Activated CD4-positive, alpha-beta T cell treated with anti-CD3 and anti-CD28 coated beads, Interleukin-2, amount 50 U/mL, for 1 hour (primary cell): ENCODE measurements around the gene SLC26A8.
"Not testable (repeated sequence)": the region's sequence is repeated elsewhere in the genome, so short reads cannot be mapped to it uniquely, and the experiment has no call there.

Experiments
- DNase-seq: peaks from one replicate; pipeline ENCODE4 v3.0.0-alpha.2; 2020

SLC26A8 gene

DNA sequence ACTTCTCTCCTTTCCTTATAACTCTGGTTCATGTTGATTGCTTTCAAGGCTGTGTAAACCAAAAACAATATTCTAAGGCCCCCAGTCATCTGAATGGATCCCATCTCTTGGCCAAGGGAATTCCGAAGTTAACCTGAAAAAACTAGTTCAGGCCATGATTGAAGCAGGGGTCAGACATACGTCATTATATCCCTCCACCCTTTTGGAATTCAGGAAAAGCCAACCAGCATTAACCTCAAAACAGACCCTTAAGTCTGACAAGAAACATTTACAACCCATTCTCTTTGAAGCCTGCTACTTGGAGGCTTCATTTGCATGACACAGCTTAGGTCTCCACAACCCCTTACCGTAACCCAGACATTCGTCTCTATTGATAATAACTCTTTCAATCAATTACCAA is 39.7 kb downstream of the SLC26A8 start:
- no peak for DNase-seq

DNA sequence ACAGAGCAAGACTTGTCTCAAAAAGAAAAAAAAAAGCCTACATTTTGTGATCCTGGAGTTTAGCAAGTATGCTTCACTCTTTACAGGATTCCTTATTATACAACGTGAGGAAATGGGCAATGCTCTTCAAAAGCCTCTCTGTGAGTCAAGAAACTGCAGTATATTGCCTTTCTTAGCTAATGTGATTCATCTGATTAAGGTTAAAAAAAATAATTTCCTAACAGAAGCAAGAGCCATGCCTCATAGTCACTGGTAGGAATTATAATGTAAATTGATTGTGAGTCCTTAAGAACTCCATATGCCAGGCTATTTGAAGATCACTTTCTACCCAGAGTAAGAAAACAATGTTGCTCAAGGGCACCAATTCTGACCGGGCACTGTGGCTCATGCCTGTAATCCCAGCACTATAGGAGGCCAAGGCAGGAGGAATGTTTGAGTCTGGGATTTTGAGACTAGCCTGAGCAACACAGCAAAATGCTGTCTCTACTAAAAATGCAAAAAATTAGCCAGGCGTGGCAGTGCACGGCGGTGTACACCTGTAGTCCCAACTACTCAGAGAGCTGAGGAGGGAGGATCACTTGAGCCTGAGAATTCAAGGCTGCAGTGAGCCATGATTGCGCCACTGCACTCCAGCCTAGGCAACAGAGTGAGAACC is 43.3 kb downstream of the SLC26A8 start:
- no peak for DNase-seq

DNA sequence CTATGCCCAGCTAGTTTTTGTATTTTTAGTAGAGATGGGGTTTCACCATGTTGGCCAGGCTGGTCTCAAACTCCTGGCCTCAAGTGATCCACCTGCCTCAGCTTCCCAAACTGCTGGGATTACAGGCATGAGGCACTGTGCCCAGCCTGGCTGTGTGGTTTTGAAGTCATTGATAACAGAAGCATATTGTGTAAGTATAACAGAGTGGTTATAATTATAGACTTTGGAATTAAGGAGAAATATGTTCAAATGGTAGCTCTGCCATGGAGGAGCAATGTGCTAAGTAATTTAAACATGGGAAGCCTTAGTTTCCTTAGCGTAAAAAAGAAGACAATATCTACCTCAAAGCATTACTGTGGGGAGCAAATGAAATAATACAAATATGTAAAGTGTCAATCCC is 44.3 kb downstream of the SLC26A8 start:
- not testable (repeated sequence) for DNase-seq

DNA sequence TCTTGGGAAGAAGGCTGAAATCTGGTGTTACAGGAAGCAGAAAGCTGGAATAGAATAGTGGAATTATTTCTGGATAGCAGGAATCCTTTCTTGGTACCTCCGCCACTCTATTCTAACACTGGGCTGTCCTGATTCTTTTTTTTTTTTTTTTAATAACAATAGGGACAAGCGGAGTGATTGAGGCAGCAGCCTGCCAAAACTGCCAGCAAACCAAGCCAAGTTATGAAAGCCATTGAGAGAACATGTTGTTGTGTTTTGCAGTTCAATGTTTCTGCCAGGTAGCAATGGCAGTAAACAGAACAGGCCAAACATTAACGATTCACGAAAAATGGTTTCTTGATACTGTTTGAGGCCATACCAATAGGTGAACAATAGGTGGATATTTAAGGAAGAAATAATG is 47.1 kb downstream of the SLC26A8 start:
- no peak for DNase-seq

DNA sequence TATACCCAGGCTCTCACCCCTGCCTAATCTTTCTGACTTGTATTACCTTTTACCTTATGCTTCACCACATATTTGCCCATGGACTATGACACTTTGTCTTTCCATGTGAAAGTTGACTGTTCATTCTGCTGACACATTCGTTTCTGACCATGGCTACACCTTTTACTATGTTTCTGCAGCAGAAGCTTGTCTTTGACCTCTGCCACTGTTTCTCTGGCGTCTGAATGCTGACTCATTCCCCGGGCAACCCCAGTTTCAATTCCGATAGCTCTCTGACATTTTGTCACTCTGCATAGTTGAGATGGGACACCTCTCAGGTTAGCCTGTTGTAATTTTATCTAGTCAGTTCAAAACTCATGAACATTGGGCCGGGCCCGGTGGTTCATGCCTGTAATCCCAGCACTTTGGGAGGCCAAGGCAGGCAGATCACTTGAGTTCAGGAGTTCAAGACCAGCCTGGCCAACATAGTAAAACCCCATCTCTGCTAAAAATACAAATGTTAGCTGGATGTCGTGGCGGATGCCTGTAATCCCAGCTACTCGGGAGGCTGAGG is 50.7 kb downstream of the SLC26A8 start:
- no peak for DNase-seq

DNA sequence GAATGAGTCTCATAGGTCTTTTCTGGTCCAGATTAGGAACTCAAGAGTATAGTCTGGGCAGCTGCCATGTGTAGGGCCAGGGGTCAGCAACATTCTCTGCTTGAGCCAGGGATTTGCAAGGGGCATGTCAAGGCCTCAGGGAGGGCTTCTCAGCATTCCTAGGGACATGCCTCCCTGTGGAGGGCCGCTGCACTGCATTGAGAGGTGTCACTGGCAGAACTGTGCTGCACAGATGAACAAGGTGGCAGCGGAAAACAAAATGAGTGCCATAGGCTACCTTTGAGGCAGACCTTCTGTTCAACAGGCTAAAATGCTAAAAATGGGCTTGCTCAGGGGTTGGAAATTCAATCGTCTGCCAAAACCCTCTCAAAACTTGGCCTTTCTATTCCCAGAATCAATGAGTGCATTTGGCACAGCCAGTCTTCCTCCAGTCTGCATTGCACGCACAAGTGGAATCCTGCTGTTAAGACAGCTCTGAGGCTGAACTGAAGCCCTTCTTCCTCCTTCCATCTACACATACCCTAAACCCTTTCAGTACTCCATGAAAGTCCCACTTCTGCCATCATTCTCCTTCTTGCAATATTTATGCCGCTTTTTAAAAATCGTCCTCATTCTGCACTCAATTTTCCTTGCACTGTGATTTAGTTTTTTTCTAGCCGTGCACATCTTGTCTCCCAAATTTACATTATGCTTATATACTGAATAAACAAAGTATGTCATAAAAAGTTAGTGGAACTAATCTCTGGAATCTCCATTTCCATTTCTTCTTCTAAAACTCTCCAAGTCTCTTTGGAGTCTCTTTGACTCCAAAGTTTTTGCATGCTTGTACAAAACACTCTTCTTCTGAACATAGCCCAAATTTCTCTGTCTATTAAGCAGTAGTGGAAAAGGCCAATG is 51.7 kb downstream of the SLC26A8 start:
- no peak for DNase-seq

DNA sequence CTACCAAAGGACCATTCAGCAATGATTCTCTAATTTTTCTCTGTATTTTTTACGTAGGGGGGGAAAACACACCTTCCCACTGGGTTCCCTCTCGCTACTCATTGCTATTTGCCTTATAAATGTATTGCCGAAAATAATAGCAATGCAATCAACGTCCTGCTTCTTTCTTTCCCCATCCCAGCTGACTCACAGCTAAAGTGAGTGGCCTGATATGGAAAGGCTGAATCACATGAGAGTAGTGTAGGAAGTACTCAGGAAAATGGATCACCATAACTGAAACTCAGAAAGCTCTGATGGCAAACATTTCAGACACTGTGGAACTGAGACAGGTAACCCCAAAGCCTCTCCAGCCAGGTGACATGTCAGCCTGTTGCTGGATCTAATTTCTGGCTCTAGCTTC is 54.3 kb downstream of the SLC26A8 start:
- DNase-seq: no peak

DNA sequence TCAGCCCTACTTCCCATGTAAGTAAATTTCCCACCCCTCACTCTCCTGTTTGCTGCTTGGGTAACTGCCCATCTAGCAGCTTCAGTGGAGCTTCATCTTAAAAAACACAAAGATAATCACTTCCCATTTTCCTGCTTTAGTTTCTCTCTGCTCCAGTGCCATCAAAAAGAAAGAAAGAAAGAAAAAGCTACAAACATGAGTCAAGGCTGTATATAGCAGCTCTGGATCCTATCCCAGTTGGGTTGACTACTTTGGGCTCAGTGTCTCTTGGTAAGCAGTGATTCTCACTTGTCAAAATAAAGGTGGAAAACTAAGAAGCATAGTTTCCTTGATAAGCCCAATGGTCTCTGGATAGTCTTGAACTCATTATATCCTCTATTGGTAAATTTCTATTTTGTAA is 54.8 kb downstream of the SLC26A8 start:
- DNase-seq: no peak

DNA sequence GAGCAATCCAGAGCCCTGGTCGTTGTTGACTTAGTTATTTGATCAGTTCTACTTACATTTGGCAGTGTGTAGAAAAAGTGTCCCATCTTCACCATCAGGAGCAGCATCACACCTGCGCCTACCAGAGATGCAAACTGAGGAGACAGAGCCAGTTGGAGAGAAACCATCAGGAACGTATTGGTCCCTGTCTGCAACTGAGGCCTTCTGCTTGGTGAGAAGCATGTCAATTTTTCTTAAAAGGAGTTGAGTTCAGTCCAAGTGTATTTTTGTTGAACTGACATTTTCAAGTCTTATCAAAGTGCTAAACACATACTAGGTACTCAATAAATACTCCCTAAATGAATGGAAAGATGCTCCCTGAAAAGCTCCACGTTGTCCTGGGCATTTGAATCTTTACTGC is 55.6 kb downstream of the SLC26A8 start:
- DNase-seq: no peak

DNA sequence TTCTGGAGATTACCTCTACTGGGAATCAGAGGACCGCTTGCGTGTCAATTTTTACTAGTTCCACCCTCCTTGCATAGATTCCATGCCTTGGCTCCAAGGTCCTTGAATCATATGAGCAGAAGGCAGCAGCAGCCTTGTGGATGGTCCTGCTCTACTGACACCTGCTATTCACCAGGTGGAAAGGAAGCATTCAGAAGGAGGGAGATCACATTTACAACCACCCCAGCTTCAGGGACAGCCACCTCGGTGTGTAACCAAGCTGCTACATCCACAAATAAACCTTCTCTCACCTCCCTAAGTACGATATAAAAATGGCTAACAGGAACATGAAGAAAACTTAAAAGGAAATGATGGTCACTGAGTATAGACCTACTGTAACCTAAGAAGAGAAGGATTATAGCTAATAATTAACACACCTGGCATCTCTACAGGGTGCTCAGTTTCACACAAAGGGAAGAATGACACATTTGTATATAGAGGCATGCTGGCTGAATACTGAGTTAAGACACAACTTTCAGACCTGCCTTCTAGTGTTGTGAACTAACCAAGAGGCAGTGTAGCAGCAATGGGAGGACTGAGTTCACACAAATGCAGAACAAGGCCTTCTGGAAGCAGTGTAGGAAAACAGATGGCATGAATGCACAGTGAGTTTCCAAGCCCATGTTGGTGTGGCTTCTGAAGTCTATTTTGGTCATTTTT is 57.2 kb downstream of the SLC26A8 start:
- DNase-seq: no peak

DNA sequence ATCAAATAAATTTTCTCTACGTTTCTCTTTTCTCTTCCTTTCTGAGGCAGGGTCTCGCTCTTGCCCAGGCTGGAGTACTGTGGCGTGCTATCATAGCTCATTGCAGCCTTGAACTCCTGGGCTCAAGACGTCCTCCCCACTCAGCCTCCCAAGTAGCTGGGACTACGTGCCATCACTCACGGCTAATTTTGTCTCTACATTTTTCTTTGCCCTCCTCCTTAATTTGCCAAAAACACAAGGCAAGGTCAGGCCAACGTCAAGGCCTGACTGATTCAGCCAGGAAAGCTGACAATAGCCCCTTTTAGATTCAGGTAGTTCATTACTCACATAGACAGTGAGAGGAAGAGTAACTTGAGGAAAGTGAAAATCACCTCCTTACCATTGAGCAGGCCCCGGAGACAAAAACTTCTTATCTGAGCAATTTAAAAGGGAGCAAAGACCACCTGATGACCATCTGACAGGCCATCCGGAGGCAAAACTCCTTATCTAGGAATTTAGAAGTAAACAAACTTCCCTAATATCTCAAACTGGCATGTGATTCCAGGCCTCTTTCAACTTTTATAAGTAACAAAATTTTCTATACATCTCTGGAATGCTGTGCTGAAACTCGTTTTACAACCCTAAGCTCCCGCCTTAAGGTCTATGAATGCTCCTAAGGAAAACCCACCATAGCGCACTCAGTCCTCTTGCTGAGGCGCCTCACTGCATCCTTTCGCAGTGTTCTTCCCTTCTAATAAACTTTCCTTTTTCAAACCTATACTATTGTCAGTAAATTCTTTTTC is 61.5 kb downstream of the SLC26A8 start:
- DNase-seq: no peak

DNA sequence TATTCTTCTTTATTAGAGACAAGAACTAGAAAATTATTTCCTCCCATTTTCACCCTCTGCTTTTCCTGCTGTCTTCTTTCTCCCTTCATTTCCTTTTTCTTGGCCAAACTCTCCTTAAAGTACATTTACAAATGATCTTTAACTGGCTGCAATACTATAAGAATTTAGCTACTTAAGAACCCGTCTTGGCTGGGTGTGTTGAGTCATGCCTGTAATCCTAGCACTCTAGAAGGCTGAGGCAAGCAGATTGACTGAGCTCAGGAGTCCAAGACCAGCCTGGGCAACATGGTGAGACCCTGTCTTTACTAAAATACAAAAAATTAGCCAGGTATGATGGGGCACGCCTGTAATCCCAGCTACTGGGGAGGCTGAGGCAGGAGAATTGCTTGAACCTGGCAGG is 64.3 kb downstream of the SLC26A8 start:
- DNase-seq: no peak

DNA sequence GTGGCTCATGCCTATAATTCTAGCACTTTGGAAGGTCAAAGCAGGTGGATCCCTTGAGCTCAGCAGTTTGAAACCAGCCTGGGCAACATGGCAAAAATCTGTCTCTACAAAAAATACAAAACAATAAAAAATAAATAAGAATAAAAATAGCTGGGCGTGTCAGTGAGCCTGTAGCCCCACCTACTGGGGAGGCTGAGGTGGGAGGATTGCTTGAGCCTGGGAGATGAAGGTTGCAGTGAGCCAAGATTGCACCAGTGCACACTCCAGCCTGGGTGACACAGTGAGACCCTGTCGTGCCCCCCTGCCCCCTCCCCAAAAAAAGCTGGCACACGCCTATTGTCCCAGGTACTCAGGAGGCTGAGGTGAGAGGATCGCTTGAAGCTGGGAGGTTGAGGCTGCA is 68.5 kb downstream of the SLC26A8 start:
- no peak for DNase-seq

DNA sequence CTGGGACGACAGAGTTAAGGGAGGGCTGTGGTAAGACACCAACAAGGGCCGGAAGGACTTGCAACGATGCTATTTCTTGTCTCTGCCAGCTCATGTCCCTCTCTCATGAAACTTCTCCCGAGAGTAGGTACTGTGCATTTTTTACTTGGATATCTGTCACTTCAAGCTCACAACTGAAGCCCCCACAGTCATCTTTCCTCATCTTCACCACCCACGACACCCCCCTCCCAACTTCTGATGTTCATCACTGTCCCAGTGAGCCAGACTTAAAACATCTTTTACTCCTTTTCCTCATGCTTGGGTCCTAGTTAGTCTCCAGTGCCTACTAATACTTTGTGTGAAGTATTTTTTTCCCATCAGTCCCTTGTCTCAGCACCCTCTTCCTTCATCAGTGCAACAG is 68.9 kb downstream of the SLC26A8 start:
- no peak for DNase-seq

DNA sequence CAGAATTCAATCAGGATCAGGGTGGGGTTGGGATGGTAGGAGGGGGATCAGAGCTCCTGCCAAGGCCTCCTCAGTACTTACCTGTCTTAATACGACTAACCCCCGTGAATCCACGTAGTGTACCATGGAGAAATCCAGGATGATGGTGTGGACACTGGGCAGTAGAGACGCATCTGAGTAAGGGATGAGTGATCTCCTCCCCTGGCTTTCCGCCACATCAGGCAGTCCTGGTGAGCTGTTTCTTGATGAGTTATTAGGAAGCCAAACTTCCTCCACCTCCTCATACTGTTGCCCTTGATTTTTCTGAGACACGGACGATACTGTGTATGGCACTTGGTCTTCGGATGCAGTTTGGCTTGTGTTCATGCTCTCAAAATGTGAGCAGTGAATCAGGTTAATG is 69.4 kb downstream of the SLC26A8 start:
- no peak for DNase-seq

DNA sequence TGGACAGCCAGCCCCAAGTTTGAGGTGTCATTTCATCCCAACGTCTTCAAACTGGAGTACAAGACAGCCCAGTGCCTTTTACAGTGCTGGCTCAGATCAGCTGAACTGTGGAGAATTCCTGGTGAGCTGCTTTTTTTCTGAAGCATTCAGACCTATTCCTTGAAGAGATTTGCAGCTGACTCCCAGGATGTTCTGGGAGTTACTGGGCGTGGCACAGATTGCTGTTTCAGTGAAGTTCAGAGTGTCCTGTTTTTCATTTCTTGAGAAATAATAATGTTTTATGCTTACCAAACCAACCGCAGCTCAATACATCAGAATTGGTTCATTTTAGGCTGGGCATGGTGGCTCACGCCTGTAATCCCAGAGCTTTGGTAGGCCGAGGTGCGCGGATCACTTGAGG is 70.1 kb downstream of the SLC26A8 start:
- DNase-seq: no peak

DNA sequence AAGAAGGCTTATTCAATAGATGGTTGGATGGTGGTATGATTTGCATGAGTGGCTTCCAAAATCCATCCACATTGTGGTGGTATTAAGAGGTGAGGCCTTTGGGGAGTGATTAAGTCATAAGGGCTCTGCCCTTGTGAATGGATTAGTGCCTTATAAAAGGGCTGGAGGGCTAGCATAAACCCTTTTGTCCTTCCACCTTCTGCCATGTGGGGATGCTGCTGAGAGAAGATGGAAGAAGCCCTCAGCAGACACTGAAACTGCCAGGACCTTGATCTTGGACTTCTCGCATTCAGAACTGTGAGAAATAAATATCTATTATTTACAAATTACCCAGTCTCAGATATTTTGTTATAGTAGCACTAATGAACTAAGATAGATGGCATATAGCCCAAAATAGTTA is 75.7 kb downstream of the SLC26A8 start:
- DNase-seq: no peak

DNA sequence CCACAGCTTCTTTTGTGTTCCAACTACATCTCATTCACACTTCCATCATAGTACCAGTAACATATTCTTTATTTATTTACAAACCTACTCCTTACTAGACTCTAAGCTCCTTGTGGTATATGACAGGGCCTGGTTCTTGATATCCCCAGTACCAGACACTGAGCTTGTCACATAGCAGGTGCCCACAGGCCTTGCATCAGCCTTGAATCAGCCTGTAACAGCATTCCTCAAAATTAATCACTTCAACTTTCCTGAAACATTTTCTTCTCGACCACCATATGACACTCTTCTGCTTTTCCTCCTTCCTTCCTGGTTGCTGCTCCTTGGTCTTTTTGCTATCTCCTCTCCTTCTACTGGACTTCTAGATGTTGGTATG is 78.8 kb downstream of the SLC26A8 start:
- no peak for DNase-seq

DNA sequence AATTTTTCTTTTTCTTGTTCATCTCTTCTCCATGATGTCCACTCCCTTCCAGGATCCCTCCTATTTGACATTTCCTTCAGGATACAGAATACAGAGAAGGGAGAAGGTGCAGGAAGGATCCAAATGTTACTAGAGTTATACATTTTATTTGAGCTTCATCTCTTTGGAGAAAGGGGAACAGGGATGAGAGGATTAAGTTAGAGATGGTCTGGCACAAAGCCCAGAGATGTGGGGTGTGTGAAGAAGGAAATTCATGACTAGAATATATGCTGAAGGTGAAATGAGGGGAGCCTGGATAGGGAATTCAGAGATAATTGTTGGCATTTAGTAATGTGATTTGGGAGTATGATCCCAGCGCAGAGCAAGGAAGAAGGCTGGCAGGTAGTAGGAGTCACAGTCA is 81.1 kb downstream of the SLC26A8 start:
- DNase-seq: no peak

DNA sequence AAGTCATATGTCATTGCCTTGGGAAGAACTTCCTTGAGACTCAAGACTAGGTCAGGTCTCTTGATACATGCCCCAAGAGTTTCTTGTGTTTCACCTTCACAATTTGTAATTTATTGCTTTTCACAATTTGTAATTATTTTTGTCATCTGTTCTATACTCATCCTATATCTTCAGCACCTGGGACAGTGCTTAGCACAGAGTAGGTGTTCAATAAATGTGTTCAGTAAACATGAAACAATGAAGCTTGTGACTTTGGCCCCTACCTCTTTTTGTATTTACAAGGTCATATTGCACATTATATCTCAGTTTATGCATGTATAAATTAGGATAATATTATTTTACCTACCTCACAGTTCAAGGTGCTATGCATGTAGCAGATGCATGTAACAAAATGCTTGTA is 82.1 kb downstream of the SLC26A8 start:
- DNase-seq: no peak

DNA sequence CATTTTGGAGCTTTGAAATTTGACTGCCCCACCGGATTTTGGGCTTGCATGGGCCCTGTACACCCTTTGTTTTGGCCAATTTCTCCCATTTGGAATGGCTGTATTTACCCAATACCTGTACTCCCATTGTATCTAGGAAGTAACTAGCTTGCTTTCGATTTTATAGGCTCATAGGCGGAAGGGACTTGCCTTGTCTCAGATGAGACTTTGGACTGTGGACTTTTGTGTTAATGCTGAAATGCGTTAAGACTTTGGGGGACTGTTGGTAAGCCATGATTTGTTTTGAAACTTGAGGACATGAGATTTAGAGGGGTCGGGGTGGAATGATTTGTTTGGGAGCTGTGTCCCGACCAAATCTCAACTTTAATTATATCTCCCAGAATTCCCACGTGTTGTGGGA is 83.3 kb downstream of the SLC26A8 start:
- not testable (repeated sequence) for DNase-seq

DNA sequence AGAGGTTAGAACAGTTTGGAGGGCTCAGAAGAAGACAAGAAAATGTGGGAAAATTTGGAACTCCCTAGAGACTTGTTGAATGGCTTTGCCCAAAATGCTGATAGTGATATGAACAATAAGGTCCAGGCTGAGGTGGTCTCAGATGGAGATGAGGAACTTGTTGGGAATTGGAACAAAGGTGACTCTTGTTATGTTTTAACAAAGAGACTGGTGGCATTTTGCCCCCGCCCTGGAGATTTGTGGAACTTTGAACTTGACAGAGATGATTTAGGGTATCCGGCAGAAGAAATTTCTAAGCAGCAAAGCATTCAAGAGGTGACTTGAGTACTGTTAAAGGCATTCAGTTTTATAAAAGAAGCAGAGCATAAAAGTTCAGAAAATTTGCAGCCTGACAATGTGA is 84.4 kb downstream of the SLC26A8 start:
- not testable (repeated sequence) for DNase-seq

DNA sequence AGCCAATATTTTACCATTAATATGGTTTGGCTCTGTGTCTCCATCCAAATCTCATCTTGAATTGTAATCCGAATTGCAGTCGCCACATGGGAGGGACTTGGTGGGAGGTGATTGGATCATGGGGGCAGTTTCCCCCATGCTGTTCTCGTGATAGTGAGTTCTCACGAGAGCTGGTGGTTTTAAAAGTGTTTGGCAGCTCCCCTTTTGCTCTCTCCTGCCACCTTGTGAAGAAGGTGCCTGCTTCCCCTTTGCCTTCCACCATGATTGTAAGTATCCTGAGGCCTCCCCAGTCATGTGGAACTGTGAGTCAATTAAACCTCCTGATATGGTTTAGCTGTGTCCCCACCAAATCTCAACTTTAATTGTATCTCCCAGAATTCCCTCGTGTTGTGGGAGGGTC is 85.2 kb downstream of the SLC26A8 start:
- DNase-seq: not testable (repeated sequence)
